Activated CD8-positive, alpha-beta memory T cell treated with anti-CD3 and anti-CD28 coated beads for 4 hours (primary cell): ENCODE data around the gene SRGAP3.
"Not testable (repeated sequence)": the region's sequence is repeated elsewhere in the genome, so short reads cannot be mapped to it uniquely, and the experiment has no call there.

Source experiments
- DNase-seq, 2 donors: peaks; one replicate each; pipeline ENCODE4 v3.0.0-alpha.2; 2020; ENCODE audit warnings: low read depth in 2 of 2

Gene SRGAP3

GRCh38 chr3:9087831-9088413 lies 161.5 kb downstream of the SRGAP3 start:
- DNase-seq = no peak

GRCh38 chr3:9085428-9085827 lies 164.0 kb downstream of the SRGAP3 start:
- DNase-seq = not testable (repeated sequence)

GRCh38 chr3:9081184-9081818 lies 168.1 kb downstream of the SRGAP3 start:
- DNase-seq = no peak

- no peak for DNase-seq
Observed at GRCh38 chr3:9080163-9080562, 169.3 kb downstream of the SRGAP3 start.

GRCh38 chr3:9079676-9080075 lies 169.8 kb downstream of the SRGAP3 start:
- DNase-seq = no peak

- DNase-seq = no peak
Observed at GRCh38 chr3:9078561-9079240, 170.7 kb downstream of the SRGAP3 start.

GRCh38 chr3:9077029-9077428 lies 172.4 kb downstream of the SRGAP3 start:
- no peak for DNase-seq

- no peak for DNase-seq
Observed at GRCh38 chr3:9075762-9076161, 173.7 kb downstream of the SRGAP3 start.

- no peak for DNase-seq
Observed at GRCh38 chr3:9074079-9074478, 175.4 kb downstream of the SRGAP3 start.

- no peak for DNase-seq
Observed at GRCh38 chr3:9072667-9073009, 176.8 kb downstream of the SRGAP3 start.

GRCh38 chr3:9071936-9072666 lies 177.3 kb downstream of the SRGAP3 start:
- no peak for DNase-seq

- DNase-seq = no peak
Observed at GRCh38 chr3:9070961-9071360, 178.5 kb downstream of the SRGAP3 start.

- no peak for DNase-seq
Observed at GRCh38 chr3:9069971-9070370, 179.5 kb downstream of the SRGAP3 start.

- DNase-seq = no peak
Observed at GRCh38 chr3:9068051-9068450, 181.4 kb downstream of the SRGAP3 start.

- DNase-seq = no peak
Observed at GRCh38 chr3:9067352-9067975, 182.0 kb downstream of the SRGAP3 start.

GRCh38 chr3:9066775-9067174 lies 182.7 kb downstream of the SRGAP3 start:
- DNase-seq = no peak

GRCh38 chr3:9066141-9066540 lies 183.3 kb downstream of the SRGAP3 start:
- DNase-seq = no peak

- no peak for DNase-seq
Observed at GRCh38 chr3:9064850-9065249, 184.6 kb downstream of the SRGAP3 start.

- no peak for DNase-seq
Observed at GRCh38 chr3:9064251-9064650, 185.2 kb downstream of the SRGAP3 start.

GRCh38 chr3:9062570-9062969 lies 186.9 kb downstream of the SRGAP3 start:
- DNase-seq = no peak

GRCh38 chr3:9061634-9062033 lies 187.8 kb downstream of the SRGAP3 start:
- DNase-seq = no peak
